HFF-Myc (cell line): ENCODE measurements around the gene ALK.

Experiments used
- DNase-seq: peaks from one replicate; pipeline ENCODE4 v3.0.0-alpha.2; 2011; ENCODE audit warnings: low read depth; ENCODE audit errors: extremely low read depth
- H3K4me3 ChIP-seq: replicated peaks from 2 replicates; pipeline ENCODE4 v1.5.1; 2011; ENCODE audit warnings: low read depth, mild to moderate bottlenecking, control low read depth, low read length
- TF ChIP-seq, protein P1 (sequence below): IDR thresholded peaks from 2 replicates; pipeline ENCODE4 v1.5.1; 2012; ENCODE audit warnings: mild to moderate bottlenecking, low read depth, low read length, control low read depth; ENCODE audit errors: missing control alignments

Gene ALK

DNA sequence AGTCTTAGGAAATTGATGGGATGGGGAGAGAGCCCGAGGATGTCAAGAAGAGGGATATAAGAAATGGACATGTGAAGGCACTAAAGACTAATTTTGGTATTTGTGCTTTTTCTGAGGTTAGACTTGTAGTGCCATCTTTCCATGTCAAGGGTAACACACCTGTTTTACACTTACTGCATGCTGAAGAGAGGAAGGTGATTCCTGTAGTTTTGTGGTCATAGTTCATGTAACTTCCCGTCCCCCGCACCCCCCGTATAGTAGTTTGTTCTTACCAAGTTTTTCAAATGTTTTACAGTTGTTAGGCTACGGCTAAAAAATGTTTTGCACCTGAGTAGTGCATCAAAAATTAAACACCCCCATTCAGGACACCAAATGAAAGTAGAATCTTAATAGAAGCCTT, 732.3 kb downstream of the ALK start:
- TF ChIP-seq, protein P1, sequence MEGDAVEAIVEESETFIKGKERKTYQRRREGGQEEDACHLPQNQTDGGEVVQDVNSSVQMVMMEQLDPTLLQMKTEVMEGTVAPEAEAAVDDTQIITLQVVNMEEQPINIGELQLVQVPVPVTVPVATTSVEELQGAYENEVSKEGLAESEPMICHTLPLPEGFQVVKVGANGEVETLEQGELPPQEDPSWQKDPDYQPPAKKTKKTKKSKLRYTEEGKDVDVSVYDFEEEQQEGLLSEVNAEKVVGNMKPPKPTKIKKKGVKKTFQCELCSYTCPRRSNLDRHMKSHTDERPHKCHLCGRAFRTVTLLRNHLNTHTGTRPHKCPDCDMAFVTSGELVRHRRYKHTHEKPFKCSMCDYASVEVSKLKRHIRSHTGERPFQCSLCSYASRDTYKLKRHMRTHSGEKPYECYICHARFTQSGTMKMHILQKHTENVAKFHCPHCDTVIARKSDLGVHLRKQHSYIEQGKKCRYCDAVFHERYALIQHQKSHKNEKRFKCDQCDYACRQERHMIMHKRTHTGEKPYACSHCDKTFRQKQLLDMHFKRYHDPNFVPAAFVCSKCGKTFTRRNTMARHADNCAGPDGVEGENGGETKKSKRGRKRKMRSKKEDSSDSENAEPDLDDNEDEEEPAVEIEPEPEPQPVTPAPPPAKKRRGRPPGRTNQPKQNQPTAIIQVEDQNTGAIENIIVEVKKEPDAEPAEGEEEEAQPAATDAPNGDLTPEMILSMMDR: no peak
- no peak overlapping the region for H3K4me3 ChIP-seq
- DNase-seq: no peak

DNA sequence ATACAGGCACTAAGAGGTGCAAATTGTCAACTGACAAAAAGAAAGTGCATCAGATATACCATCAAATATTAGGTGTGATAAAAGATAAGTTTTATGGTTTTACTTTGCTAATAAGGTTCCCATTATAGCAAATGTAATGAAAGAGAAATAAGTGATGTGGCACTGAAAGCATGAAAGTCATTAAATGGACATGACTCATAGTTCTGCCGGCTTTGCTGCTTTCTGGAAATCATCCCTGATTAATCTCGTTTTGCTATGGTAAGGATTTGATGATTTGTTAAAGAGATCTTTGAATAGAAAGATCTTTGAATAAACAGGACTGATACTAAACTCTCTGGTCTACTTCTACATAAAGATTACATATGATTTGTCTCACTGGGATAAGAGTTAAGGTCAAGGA, 733.5 kb downstream of the ALK start:
- TF ChIP-seq, protein P1: no peak

GRCh38 chr2:29186817-29187216, 734.6 kb downstream of the ALK start:
- no peak for DNase-seq
- TF ChIP-seq, protein P1: no peak
- no peak overlapping the region for H3K4me3 ChIP-seq

More for the DNA sequence above, 733.5 kb downstream of the ALK start:
- DNase-seq: no peak
- no peak overlapping the region for H3K4me3 ChIP-seq

- H3K4me3 ChIP-seq: no peak overlapping the region
- TF ChIP-seq, protein P1: no peak
- DNase-seq: no peak
These were observed 736.9 kb downstream of the ALK start for GRCh38 chr2:29184531-29184930.

GRCh38 chr2:29182920-29183319, 738.5 kb downstream of the ALK start:
- TF ChIP-seq, protein P1: no peak
- no peak for DNase-seq
- no peak overlapping the region for H3K4me3 ChIP-seq

DNA sequence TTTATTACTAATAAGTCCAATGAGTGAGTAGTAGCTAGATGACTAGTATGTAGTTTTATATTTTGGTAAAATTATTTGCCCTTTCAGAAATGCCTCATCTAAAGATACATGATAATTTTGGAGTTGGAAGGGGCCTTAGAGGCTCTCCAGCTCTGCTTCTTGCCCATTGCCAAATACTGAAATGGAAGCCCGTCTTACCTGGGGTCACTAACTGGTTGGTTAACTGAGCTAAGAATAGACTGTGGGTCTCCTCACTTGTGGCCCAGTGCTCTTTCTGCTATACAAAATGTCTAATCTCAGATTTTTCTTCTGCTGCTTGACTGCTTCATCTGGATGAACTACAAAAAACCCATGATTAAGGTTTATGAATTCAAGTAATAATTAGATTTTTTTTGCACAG, 739.1 kb downstream of the ALK start:
- no peak for DNase-seq
- no peak overlapping the region for H3K4me3 ChIP-seq
- TF ChIP-seq, protein P1: no peak

DNA sequence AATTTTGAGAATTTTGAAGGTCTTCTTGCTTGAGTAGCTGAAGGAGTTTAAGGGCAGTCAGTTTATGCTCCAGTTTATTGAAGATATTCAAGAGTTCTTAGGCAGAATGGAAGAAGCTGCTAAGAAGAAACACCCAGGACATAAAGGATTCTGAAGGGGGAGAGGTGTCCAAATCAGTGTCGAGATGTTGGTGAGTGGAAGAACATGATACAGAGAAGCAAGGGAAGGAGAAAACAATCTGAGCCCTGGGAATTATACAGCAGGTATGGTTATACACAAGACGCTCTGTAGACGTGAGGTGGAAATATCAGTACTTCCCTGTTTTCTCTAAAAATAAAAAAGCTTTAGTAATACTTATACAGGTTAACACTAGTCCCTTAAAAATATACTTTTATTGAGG, 746.0 kb downstream of the ALK start:
- TF ChIP-seq, protein P1: no peak
- H3K4me3 ChIP-seq: no peak overlapping the region
- no peak for DNase-seq
